Endothelial cell of umbilical vein (primary cell): ENCODE measurements around the gene ZER1. TPM values are rescaled to one million over a fixed set of nuclear protein-coding genes. Genes with fewer than 3 reads are reported as not detected.

Source experiments
- BruUV-seq: library from RNA; stranded (reverse); fragments of 400-500 nt; replicated peaks from 2 replicates; lab custom pipeline; 2021; lab: Mats Ljungman, UMichigan
- CTCF ChIA-PET: fragments of 300-600, 350-600 bp; sonication (Branson Sonifier 250); formaldehyde crosslinking; loops from one replicate; lab custom pipeline; 2021; ENCODE audit warnings: antibody characterized with exemption, inconsistent platforms; lab: Charles Lee
- POLR2A ChIA-PET: fragments of 300-600, 350-600 bp; sonication (Branson Sonifier 250); formaldehyde crosslinking; loops from one replicate; lab custom pipeline; 2021; ENCODE audit warnings: antibody characterized with exemption, inconsistent platforms; lab: Charles Lee
- DNase-seq: peaks from one replicate; pipeline ENCODE4 v3.0.0-alpha.2; 2011; ENCODE audit warnings: low read depth, low spot score
- FAIRE-seq: peaks from 2 replicates; lab custom pipeline; 2011; peaks lifted over from hg19 to GRCh38; lab: Jason Lieb, UNC
- H2AFZ ChIP-seq: 2 replicates; pipeline ENCODE4 v1.6.0; 2012; ENCODE audit warnings: low read depth, low read length, control low read depth, inconsistent platforms
- H3K27ac ChIP-seq: 2 replicates; pipeline ENCODE4 v1.5.1; 2011; ENCODE audit warnings: low read depth, mild to moderate bottlenecking, control low read depth, low read length, moderate library complexity; ENCODE audit not compliant: insufficient read depth
- H3K27me3 ChIP-seq, 2 experiments: 2 replicates each; pipeline versions ENCODE4 v1.6.0 to v1.6.1; 2011; ENCODE audit warnings: low read length in 2 of 2, mixed read lengths in 1 of 2; ENCODE audit not compliant: control insufficient read depth in 2 of 2, insufficient read depth in 2 of 2
- H3K36me3 ChIP-seq, 2 experiments: 2 replicates in 1 of 2; 3 replicates in 1 of 2; pipeline ENCODE4 v1.5.1; 2011; ENCODE audit warnings: low read length in 2 of 2, mild to moderate bottlenecking in 1 of 2, moderate library complexity in 1 of 2; ENCODE audit not compliant: control insufficient read depth in 2 of 2, insufficient read depth in 2 of 2; ENCODE audit errors: extremely low read depth in 1 of 2
- H3K4me1 ChIP-seq: 3 replicates; pipeline ENCODE4 v1.5.1; 2011; ENCODE audit warnings: mild to moderate bottlenecking, low read length; ENCODE audit not compliant: control insufficient read depth, insufficient read depth; ENCODE audit errors: extremely low read depth
- H3K4me2 ChIP-seq: 2 replicates; pipeline ENCODE4 v1.6.1; 2011; ENCODE audit warnings: low read length, control low read depth, mixed read lengths; ENCODE audit not compliant: insufficient read depth
- H3K4me3 ChIP-seq, 3 experiments: fragments of 200-600 bp in 1 of 3; sonication (generic), shearing (Covaris generic) in 1 of 3; replicated peaks in 1 of 3; 2 replicates each; pipeline ENCODE4 v1.5.1; 2011 to 2016; ENCODE audit warnings: control low read depth in 3 of 3, low read length in 3 of 3, mild to moderate bottlenecking in 2 of 3, inconsistent platforms in 1 of 3, low read depth in 1 of 3, moderate library complexity in 1 of 3; ENCODE audit not compliant: insufficient read depth in 1 of 3
- H3K79me2 ChIP-seq: 2 replicates; pipeline ENCODE4 v1.6.0; 2012; ENCODE audit warnings: low read length, inconsistent platforms; ENCODE audit not compliant: control insufficient read depth, insufficient read depth
- H3K9ac ChIP-seq: replicated peaks from 2 replicates; pipeline ENCODE3; 2011; ENCODE audit warnings: low read length, control low read depth; ENCODE audit not compliant: insufficient read depth; ENCODE audit errors: extremely low read depth
- H3K9me1 ChIP-seq: replicated peaks from 3 replicates; pipeline ENCODE4 v1.6.0; 2011; ENCODE audit warnings: mild to moderate bottlenecking, low read length; ENCODE audit not compliant: control insufficient read depth, insufficient read depth; ENCODE audit errors: extremely low read depth
- H3K9me3 ChIP-seq: replicated peaks from 2 replicates; pipeline ENCODE4 v1.5.1; 2012; ENCODE audit warnings: low read length, inconsistent platforms; ENCODE audit not compliant: control insufficient read depth, insufficient read depth
- H4K20me1 ChIP-seq: replicated peaks from 2 replicates; pipeline ENCODE3; 2011; ENCODE audit warnings: mild to moderate bottlenecking, low read length; ENCODE audit not compliant: control insufficient read depth, insufficient read depth; ENCODE audit errors: extremely low read depth
- CTCF ChIP-seq, 2 donors: IDR thresholded peaks; 1 replicate in 1 of 2; 2 replicates in 1 of 2; pipeline ENCODE4 v1.5.1; 2011; ENCODE audit warnings: low read length in 2 of 2, mild to moderate bottlenecking in 2 of 2, moderate library complexity in 2 of 2, control low read depth in 1 of 2, inconsistent platforms in 1 of 2, low read depth in 1 of 2; ENCODE audit not compliant: insufficient read depth in 1 of 2; ENCODE audit errors: extremely low read depth in 1 of 2
- EZH2 ChIP-seq: IDR thresholded peaks from 2 replicates; pipeline ENCODE4 v1.6.1; 2012; ENCODE audit warnings: borderline replicate concordance, low read depth, mild to moderate bottlenecking, moderate library complexity, low read length, inconsistent platforms; ENCODE audit not compliant: severe bottlenecking
- FOS ChIP-seq: IDR thresholded peaks from 2 replicates; pipeline ENCODE4 v1.6.1; 2011; ENCODE audit warnings: mild to moderate bottlenecking, low read length, moderate library complexity, borderline replicate concordance; ENCODE audit not compliant: insufficient read depth
- GATA2 ChIP-seq: IDR thresholded peaks from 2 replicates; pipeline ENCODE4 v1.7.0; 2011; ENCODE audit warnings: low read depth, mild to moderate bottlenecking, moderate library complexity, mixed read lengths, low read length; ENCODE audit not compliant: insufficient read length, insufficient read depth
- JUN ChIP-seq: IDR thresholded peaks from 2 replicates; pipeline ENCODE4 v1.6.1; 2011; ENCODE audit warnings: borderline replicate concordance, low read depth; ENCODE audit not compliant: insufficient read length, insufficient read depth
- MAX ChIP-seq: IDR thresholded peaks from 2 replicates; pipeline ENCODE4 v1.6.1; 2011; ENCODE audit not compliant: insufficient read depth, insufficient read length
- MYC ChIP-seq: IDR thresholded peaks from one replicate; pipeline ENCODE4 v1.6.1; 2011; ENCODE audit warnings: mild to moderate bottlenecking, low read depth, low read length
- POLR2A ChIP-seq: IDR thresholded peaks from 2 replicates; pipeline ENCODE4 v1.6.1; 2012; ENCODE audit warnings: low read depth, mild to moderate bottlenecking, control low read depth, low read length
- POLR2AphosphoS5 ChIP-seq: IDR thresholded peaks from 2 replicates; pipeline ENCODE4 v1.6.1; 2012; ENCODE audit warnings: low read depth, mild to moderate bottlenecking, control low read depth, low read length, moderate library complexity; ENCODE audit not compliant: insufficient read depth
- dilution Hi-C: fragments of 300-500 bp; cut with MboI; formaldehyde crosslinking; loops from one replicate; pipeline ENCODE4 v1.15.0; 2019; ENCODE audit warnings: low sequenced_read_pairs; ENCODE audit not compliant: extremely low pct_ligation_motif_present
- intact Hi-C: fragments of 100-400 bp; cut with micrococcal nuclease; formaldehyde crosslinking; loops from one replicate; pipeline ENCODE4 v1.10.0; 2022
- polyA plus RNA-seq, 4 experiments: library from polyadenylated mRNA; depleted of rRNA in 3 of 4; stranded (reverse) in 3 of 4; unstranded in 1 of 4; fragments of >200 nt; gene quantifications; 2 replicates each; pipeline versions ENCODE4 v1.2.1 to v1.2.3, GENCODE V29; 2011 to 2012; ENCODE audit warnings: missing spikeins in 1 of 4
- total RNA-seq: library from RNA; stranded (reverse); gene quantifications from 2 replicates; pipeline ENCODE4 v1.2.3, GENCODE V29; 2021

ZER1 gene
- total and polyA plus RNA-seq, 2 donors (not counting 3 experiments of a cell fraction or from before 2014, with no cell fraction given): 23.0 to 29.9 TPM

- no peaks in the 10 kb centered on the region for H3K9me1 ChIP-seq
- dilution Hi-C loops (no loop called here), intact Hi-C loops (no loop called here)
- TF ChIP-seq GATA2: no peak
- TF ChIP-seq POLR2AphosphoS5: no peak
- no peak for TF ChIP-seq MAX
- TF ChIP-seq JUN: no peak
- TF ChIP-seq CTCF (IDR thresholded peaks at IDR 0.05; ENCODE audit: extremely low read depth in 1 of 2, insufficient read depth in 1 of 2, low read depth in 1 of 2, low read length in 2 of 2): no peak
- TF ChIP-seq FOS: no peak
- TF ChIP-seq POLR2A: no peak
- no peak for TF ChIP-seq MYC
- TF ChIP-seq EZH2: no peak
- ChIA-PET CTCF (no interaction called here), POLR2A (no interaction called here)
- H2AFZ ChIP-seq: no peak overlapping the region
- H3K9ac ChIP-seq: no peak overlapping the region
- no peaks in the 10 kb centered on the region for H3K79me2 ChIP-seq
- H3K27ac ChIP-seq: no peak overlapping the region
- no peak overlapping the region for H3K4me2 ChIP-seq
- peaks cover 2 to 24% of the 10 kb centered on the region in 2 experiments for H3K36me3 ChIP-seq
- H4K20me1 ChIP-seq: no peaks in the 10 kb centered on the region
- H3K27me3 ChIP-seq: no peaks in the 10 kb centered on the region
- BruUV-seq: no TSS peak
- H3K4me3 ChIP-seq: no peak overlapping the region
- peaks cover 2% of the 10 kb centered on the region for H3K4me1 ChIP-seq
- H3K9me3 ChIP-seq: no peaks in the 10 kb centered on the region
- FAIRE-seq: no peak
- DNase-seq: no peak
These were observed 53.3 kb downstream of the ZER1 start for GRCh38 chr9:128718475-128718874.
